H9 (cell line): ENCODE data around the gene AKR1C2. TPM values are rescaled to one million over a fixed set of nuclear protein-coding genes. Genes with fewer than 3 reads are reported as not detected.

ENCODE experiments used
- DNase-seq: peaks from one replicate; pipeline ENCODE4 v3.0.0-alpha.2; 2017
- H2AFZ ChIP-seq: one replicate; pipeline ENCODE4 v1.6.1; 2013; ENCODE audit warnings: mild to moderate bottlenecking, low read length, control low read depth, moderate library complexity
- H2AK5ac ChIP-seq: 2 replicates; pipeline ENCODE4 v1.6.1; 2013; ENCODE audit warnings: low read length, control low read depth, mixed read lengths; ENCODE audit not compliant: insufficient read length
- H2BK120ac ChIP-seq: one replicate; pipeline ENCODE4 v1.6.1; 2013; ENCODE audit warnings: low read depth, mild to moderate bottlenecking, low read length, control low read depth, inconsistent platforms; ENCODE audit not compliant: poor library complexity, severe bottlenecking
- H2BK12ac ChIP-seq: 2 replicates; pipeline ENCODE4 v1.6.1; 2013; ENCODE audit warnings: low read length, control low read depth, mixed read lengths, low read depth; ENCODE audit not compliant: insufficient read length
- H2BK15ac ChIP-seq: 2 replicates; pipeline ENCODE4 v1.6.1; 2013; ENCODE audit warnings: low read depth, low read length, control low read depth
- H2BK20ac ChIP-seq: one replicate; pipeline ENCODE4 v1.6.1; 2013; ENCODE audit warnings: low read depth, mild to moderate bottlenecking, low read length, control low read depth, inconsistent platforms; ENCODE audit not compliant: poor library complexity, severe bottlenecking
- H2BK5ac ChIP-seq: 2 replicates; pipeline ENCODE4 v1.6.1; 2013; ENCODE audit warnings: low read length, control low read depth, mixed read lengths; ENCODE audit not compliant: insufficient read length
- H3K14ac ChIP-seq: 2 replicates; pipeline ENCODE4 v1.6.1; 2013; ENCODE audit warnings: low read length, control low read depth; ENCODE audit not compliant: insufficient read depth
- H3K18ac ChIP-seq: 2 replicates; pipeline ENCODE4 v1.6.1; 2013; ENCODE audit warnings: low read depth, mild to moderate bottlenecking, mixed read lengths, low read length, control low read depth; ENCODE audit not compliant: insufficient read length
- H3K23ac ChIP-seq: 2 replicates; pipeline ENCODE4 v1.6.1; 2013; ENCODE audit warnings: low read length, control low read depth, mixed read lengths, low read depth; ENCODE audit not compliant: insufficient read length
- H3K23me2 ChIP-seq: 2 replicates; pipeline ENCODE4 v1.6.1; 2013; ENCODE audit warnings: low read depth, mild to moderate bottlenecking, mixed read lengths, low read length, control low read depth; ENCODE audit not compliant: insufficient read length, poor library complexity, severe bottlenecking
- H3K27ac ChIP-seq: 2 replicates; pipeline ENCODE4 v1.5.1; 2013; ENCODE audit warnings: low read length, control low read depth, mixed read lengths, low read depth; ENCODE audit not compliant: insufficient read length
- H3K27me3 ChIP-seq: 2 replicates; pipeline ENCODE4 v1.6.1; 2013; ENCODE audit warnings: low read length, control low read depth, inconsistent platforms; ENCODE audit not compliant: insufficient read depth
- H3K4ac ChIP-seq: 2 replicates; pipeline ENCODE4 v1.6.1; 2013; ENCODE audit warnings: low read depth, mild to moderate bottlenecking, control low read depth, inconsistent platforms, low read length, moderate library complexity
- H3K4me1 ChIP-seq: 2 replicates; pipeline ENCODE4 v1.6.1; 2013; ENCODE audit warnings: low read length, control low read depth, inconsistent platforms; ENCODE audit not compliant: insufficient read depth
- H3K4me2 ChIP-seq: 2 replicates; pipeline ENCODE4 v1.6.1; 2013; ENCODE audit warnings: low read length, control low read depth, mixed read lengths; ENCODE audit not compliant: insufficient read length, insufficient read depth
- H3K56ac ChIP-seq: 2 replicates; pipeline ENCODE4 v1.6.1; 2013; ENCODE audit warnings: low read depth, mild to moderate bottlenecking, mixed read lengths, low read length, control low read depth; ENCODE audit not compliant: insufficient read length
- H3K79me1 ChIP-seq: 2 replicates; pipeline ENCODE4 v1.6.1; 2013; ENCODE audit warnings: low read depth, mild to moderate bottlenecking, moderate library complexity, low read length, control low read depth, inconsistent platforms; ENCODE audit not compliant: insufficient read depth, poor library complexity, severe bottlenecking
- H3K79me2 ChIP-seq: 2 replicates; pipeline ENCODE4 v1.6.1; 2013; ENCODE audit warnings: low read length, control low read depth, inconsistent platforms; ENCODE audit not compliant: insufficient read depth
- H3K9ac ChIP-seq: 2 replicates; pipeline ENCODE4 v1.6.1; 2013; ENCODE audit warnings: low read length, control low read depth, mixed read lengths; ENCODE audit not compliant: insufficient read length; ENCODE audit errors: extremely low read depth
- H3K9me3 ChIP-seq: one replicate; pipeline ENCODE4 v1.6.1; 2013; ENCODE audit warnings: low read depth, low read length, inconsistent platforms; ENCODE audit not compliant: control insufficient read depth
- H3T11ph ChIP-seq: one replicate; pipeline ENCODE4 v1.6.1; 2013; ENCODE audit warnings: mild to moderate bottlenecking, low read length, control low read depth, inconsistent platforms
- H4K20me1 ChIP-seq: one replicate; pipeline ENCODE4 v1.6.1; 2013; ENCODE audit not compliant: control insufficient read depth, insufficient read length, insufficient read depth
- H4K5ac ChIP-seq: 2 replicates; pipeline ENCODE4 v1.6.1; 2013; ENCODE audit warnings: low read depth, mild to moderate bottlenecking, mixed read lengths, low read length, control low read depth; ENCODE audit not compliant: insufficient read length
- H4K8ac ChIP-seq: replicated peaks from 2 replicates; pipeline ENCODE4 v1.6.1; 2013; ENCODE audit warnings: low read length, control low read depth, mixed read lengths, low read depth; ENCODE audit not compliant: insufficient read length
- H4K91ac ChIP-seq: 2 replicates; pipeline ENCODE4 v1.6.1; 2013; ENCODE audit warnings: low read depth, mild to moderate bottlenecking, moderate library complexity, mixed read lengths, low read length, control low read depth; ENCODE audit not compliant: insufficient read length
- H3K27ac Mint-ChIP-seq, 3 experiments: 2 replicates in 2 of 3; 3 replicates in 1 of 3; pipeline ENCODE4 v1.8.0; 2020 to 2021; ENCODE audit warnings: mixed read lengths in 3 of 3, mild to moderate bottlenecking in 1 of 3, moderate library complexity in 1 of 3
- H3K27me3 Mint-ChIP-seq: 2 replicates; pipeline ENCODE4 v1.8.0; 2021; ENCODE audit warnings: low read depth, mild to moderate bottlenecking, moderate library complexity, mixed read lengths
- H3K36me3 Mint-ChIP-seq, 3 experiments: 2 replicates in 2 of 3; 3 replicates in 1 of 3; pipeline ENCODE4 v1.8.0; 2020 to 2021; ENCODE audit warnings: low read depth in 3 of 3, mixed read lengths in 3 of 3; ENCODE audit not compliant: insufficient read depth in 1 of 3
- H3K4me1 Mint-ChIP-seq, 2 experiments: 2 replicates each; pipeline ENCODE4 v1.8.0; 2020; ENCODE audit warnings: mixed read lengths in 2 of 2
- H3K4me3 Mint-ChIP-seq, 2 experiments: 2 replicates in 1 of 2; 3 replicates in 1 of 2; pipeline ENCODE4 v1.8.0; 2020 to 2021; ENCODE audit warnings: mild to moderate bottlenecking in 2 of 2, mixed read lengths in 2 of 2, moderate library complexity in 1 of 2
- H3K9me3 Mint-ChIP-seq, 2 experiments: 2 replicates in 1 of 2; 3 replicates in 1 of 2; pipeline ENCODE4 v1.8.0; 2020; ENCODE audit warnings: mild to moderate bottlenecking in 2 of 2, mixed read lengths in 2 of 2, moderate library complexity in 1 of 2
- CTCF ChIP-seq: fragments of 200-600 bp; sonication (generic); conservative IDR thresholded peaks from 3 replicates; pipeline ENCODE4 v1.8.0; 2021; ENCODE audit warnings: antibody characterized with exemption, mild to moderate bottlenecking
- total RNA-seq: library from RNA; stranded (reverse); gene quantifications from 2 replicates; pipeline ENCODE4 v1.2.1, GENCODE V29; 2021

The AKR1C2 gene
- total RNA-seq, 1 experiment from 2014 or later = 0.74 TPM

DNA sequence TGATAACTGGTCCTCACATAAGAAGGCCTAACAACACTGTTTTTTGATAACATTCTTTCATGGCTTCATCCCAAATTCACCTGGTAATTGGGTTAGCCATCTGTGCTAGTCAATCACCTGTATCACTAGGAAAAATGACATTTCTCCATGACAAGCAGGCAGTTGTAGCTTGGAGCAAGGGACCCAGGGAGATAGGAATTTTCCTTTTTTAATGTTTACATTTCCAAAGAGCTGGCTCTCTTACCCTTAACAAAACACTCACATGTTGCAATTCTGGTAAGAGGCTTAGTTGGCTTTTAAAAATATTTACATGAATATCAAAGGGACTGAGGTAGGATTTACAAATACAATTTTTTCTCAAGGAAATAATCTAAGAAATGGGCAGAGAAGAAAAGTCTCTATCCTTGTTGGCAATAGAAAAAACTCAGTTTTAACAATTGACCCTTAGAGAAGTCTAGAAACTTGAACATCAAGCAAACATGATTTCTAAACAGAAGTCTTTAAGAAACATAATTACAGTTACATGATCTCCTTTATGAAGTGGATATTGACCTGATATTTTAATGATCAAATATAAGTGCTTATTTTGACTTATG, 56.5 kb downstream of the AKR1C2 start:
- Mint-ChIP-seq H3K4me1 (peaks cover 44 to 47% of the 10 kb centered on the region in 2 experiments), H3K27me3 (no peaks in the 10 kb centered on the region; the same call in 1 of the 2 replicates), H3K36me3 (0 out of 7 replicates have a peak, but pooled peaks cover 0 to 3% (median 0%) of the 10 kb centered on the region in 3 experiments), H3K27ac (no peak overlapping the region), H3K4me3 (no peak overlapping the region), H3K9me3 (peaks cover 11 to 55% of the 10 kb centered on the region in 2 experiments)
- Histone ChIP-seq H2BK5ac (no peak overlapping the region), H4K91ac (no peak overlapping the region), H3K23ac (no peak overlapping the region), H3K56ac (no peak overlapping the region), H3K79me2 (no peaks in the 10 kb centered on the region), H2BK120ac (no peak overlapping the region), H2AK5ac (no peak overlapping the region), H2BK15ac (no peak overlapping the region), H3K14ac (no peak overlapping the region), H3K27ac (no peak overlapping the region), H4K5ac (no peak overlapping the region), H2BK20ac (no peak overlapping the region), H3K18ac (no peak overlapping the region), H3K4ac (no peak overlapping the region), H3K9me3 (no peaks in the 10 kb centered on the region), H3K79me1 (no peaks in the 10 kb centered on the region), H3K4me1 (peaks cover 6% of the 10 kb centered on the region; the same call in 1 of the 2 replicates), H3K4me2 (no peak overlapping the region), H4K8ac (no peak overlapping the region), H2AFZ (no peak overlapping the region), H3K9ac (no peak overlapping the region), H2BK12ac (no peak overlapping the region), H3K23me2 (no peaks in the 10 kb centered on the region), H3K27me3 (no peaks in the 10 kb centered on the region; the same call in 1 of the 2 replicates), H4K20me1 (no peaks in the 10 kb centered on the region), H3T11ph (no peak overlapping the region)
- no peak for TF ChIP-seq CTCF
- no peak for DNase-seq
